Measurements from ENCODE around the gene WHRN.

- TF ChIP-seq POLR2AphosphoS5 (IDR thresholded peaks at IDR 0.05; ENCODE audit: low read depth, low read length) (no peak), SIN3A (IDR thresholded peaks at IDR 0.05; ENCODE audit: borderline replicate concordance, insufficient read depth, low read length) (no peak), REST (IDR thresholded peaks at IDR 0.05; ENCODE audit: insufficient read depth in 1 of 2, low read depth in 2 of 2, low read length in 2 of 2) (no peak), FOXP2 (optimal IDR thresholded peaks at IDR 0.05; ENCODE audit: borderline replicate concordance, extremely low read depth, extremely low read length, insufficient read depth) (no peak)
Measured at GRCh38 chr9:114406441-114406840, 98.8 kb downstream of the WHRN start.
